K562 (cell line): ENCODE results near the gene PSD2. TPM values are rescaled to one million over a fixed set of nuclear protein-coding genes. Genes with fewer than 3 reads are reported as not detected.

ENCODE experiments used
- ATAC-seq: fragments of 200-7000 bp; cut with Tn5 transposase; 3 replicates; pipeline ENCODE4 v1.9.1; 2020; ENCODE audit warnings: moderate library complexity
- BruUV-seq: library from RNA; stranded (reverse); fragments of 400-500 nt; replicated peaks from 2 replicates; lab custom pipeline; 2021; lab: Mats Ljungman, UMichigan
- CTCF ChIA-PET: fragments of 300-600 bp; formaldehyde crosslinking; extraction: SDS; loops from one replicate; lab custom pipeline; 2021; ENCODE audit warnings: low intra/inter-chr PET ratio; lab: Yijun Ruan, JAX
- POLR2A ChIA-PET: fragments of 300-600, 350-650 bp; sonication (Branson Sonifier 250); formaldehyde crosslinking; extraction: SDS; loops from one replicate; lab custom pipeline; 2021; ENCODE audit warnings: antibody characterized with exemption, inconsistent platforms; lab: Yijun Ruan, JAX
- DNase-seq, 4 experiments: peaks; one replicate each; pipeline versions ENCODE4 v3.0.0 to v3.0.0-alpha.2; 2011 to 2018; ENCODE audit warnings: low spot score in 3 of 4, mixed read lengths in 3 of 4; ENCODE audit errors: extremely low read depth in 1 of 4
- FAIRE-seq: peaks from 2 replicates; lab custom pipeline; 2011; peaks lifted over from hg19 to GRCh38; lab: Jason Lieb, UNC
- H2AFZ ChIP-seq: 2 replicates; pipeline ENCODE4 v1.6.0; 2011; ENCODE audit warnings: low read depth, low read length, control low read depth, inconsistent platforms
- H3K27ac ChIP-seq: fragments of 200-600 bp; 3 replicates; pipeline ENCODE4 v1.8.0; 2011; ENCODE audit warnings: low read depth, mild to moderate bottlenecking, control low read depth, inconsistent platforms, low read length, moderate library complexity, mixed read lengths; ENCODE audit errors: extremely low read depth
- H3K27me3 ChIP-seq, 2 experiments: fragments of 300-600 bp in 1 of 2; 2 replicates in 1 of 2; 3 replicates in 1 of 2; pipeline versions ENCODE4 v1.6.0 to v1.8.0; 2011; ENCODE audit warnings: inconsistent platforms in 2 of 2, low read length in 2 of 2, mild to moderate bottlenecking in 1 of 2, mixed read lengths in 1 of 2, moderate library complexity in 1 of 2; ENCODE audit not compliant: control insufficient read depth in 2 of 2, insufficient read depth in 2 of 2
- H3K36me3 ChIP-seq: fragments of 300-600 bp; 3 replicates; pipeline ENCODE4 v1.8.0; 2011; ENCODE audit warnings: mild to moderate bottlenecking, low read length, inconsistent platforms; ENCODE audit not compliant: control insufficient read depth, insufficient read depth
- H3K4me1 ChIP-seq, 2 experiments: fragments of 200-600 bp in 1 of 2; replicated peaks in 1 of 2; 2 replicates in 1 of 2; 3 replicates in 1 of 2; pipeline versions ENCODE4 v1.5.1 to v1.8.0; 2011; ENCODE audit warnings: inconsistent platforms in 2 of 2, low read length in 2 of 2, mild to moderate bottlenecking in 1 of 2, mixed read lengths in 1 of 2, moderate library complexity in 1 of 2; ENCODE audit not compliant: control insufficient read depth in 2 of 2, insufficient read depth in 2 of 2
- H3K4me2 ChIP-seq: 2 replicates; pipeline ENCODE4 v1.6.1; 2011; ENCODE audit warnings: low read length, control low read depth, inconsistent platforms, mixed read lengths; ENCODE audit not compliant: insufficient read depth
- H3K4me3 ChIP-seq: fragments of 200-600 bp; sonication (generic), shearing (Covaris generic); 2 replicates; pipeline ENCODE4 v1.5.1; 2016; ENCODE audit warnings: control low read depth, inconsistent platforms
- H3K79me2 ChIP-seq: fragments of 200-600 bp; 3 replicates; pipeline ENCODE4 v1.8.0; 2011; ENCODE audit warnings: low read length, inconsistent platforms; ENCODE audit not compliant: control insufficient read depth, insufficient read depth
- H3K9ac ChIP-seq, 2 experiments: 2 replicates each; pipeline versions ENCODE4 v1.6.0 to v1.6.1; 2011; ENCODE audit warnings: low read depth in 2 of 2, low read length in 2 of 2, control low read depth in 1 of 2, inconsistent platforms in 1 of 2, mild to moderate bottlenecking in 1 of 2, mixed read lengths in 1 of 2; ENCODE audit not compliant: insufficient read depth in 1 of 2
- H3K9me1 ChIP-seq: one replicate; pipeline ENCODE4 v1.6.0; 2011; ENCODE audit warnings: inconsistent platforms, mild to moderate bottlenecking, low read length, moderate library complexity; ENCODE audit not compliant: control insufficient read depth, insufficient read depth
- H3K9me3 ChIP-seq: replicated peaks from 2 replicates; pipeline ENCODE4 v1.5.1; 2011; ENCODE audit warnings: low read depth, low read length, inconsistent platforms; ENCODE audit not compliant: control insufficient read depth, insufficient read depth
- H4K20me1 ChIP-seq: replicated peaks from 2 replicates; pipeline ENCODE4 v1.6.1; 2011; ENCODE audit warnings: low read length, inconsistent platforms, mixed read lengths; ENCODE audit not compliant: control insufficient read depth, insufficient read depth
- E2F5 ChIP-seq: sonication (generic); formaldehyde crosslinking; IDR thresholded peaks from 2 replicates; pipeline ENCODE4 v1.8.0; 2022; ENCODE audit warnings: mild to moderate bottlenecking, missing genetic modification reagents
- ESRRA ChIP-seq: fragments of 450-650 bp; IDR thresholded peaks from 2 replicates; pipeline ENCODE4 v1.6.1; 2014; ENCODE audit warnings: low read depth, mild to moderate bottlenecking, moderate library complexity, borderline replicate concordance
- ETS1 ChIP-seq: conservative IDR thresholded peaks from 2 replicates; pipeline ENCODE4 v1.6.1; 2011; ENCODE audit warnings: low read depth, mild to moderate bottlenecking, low read length; ENCODE audit not compliant: control insufficient read depth
- ETV6 ChIP-seq, 3 experiments: fragments of 150-350 bp in 1 of 3; sonication (generic) in 1 of 3; formaldehyde crosslinking in 1 of 3; IDR thresholded peaks; 2 replicates each; pipeline versions ENCODE4 v1.6.1 to v1.8.0; 2014 to 2022; ENCODE audit warnings: borderline replicate concordance in 2 of 3, low read depth in 2 of 3, antibody characterized with exemption in 1 of 3, low read length in 1 of 3, mild to moderate bottlenecking in 1 of 3, missing genetic modification reagents in 1 of 3
- KAT2B ChIP-seq: IDR thresholded peaks from one replicate; pipeline ENCODE4 v1.6.1; 2012; ENCODE audit warnings: low read depth, mild to moderate bottlenecking, control low read depth, inconsistent platforms, low read length, moderate library complexity
- L3MBTL2 ChIP-seq: fragments of 450-650 bp; IDR thresholded peaks from 2 replicates; pipeline ENCODE4 v1.6.1; 2016; ENCODE audit warnings: mild to moderate bottlenecking, moderate library complexity
- MBD1 ChIP-seq: fragments of 250-450 bp; sonication (Bioruptor Pico); IDR thresholded peaks from 2 replicates; pipeline ENCODE4 v1.8.0; 2022; ENCODE audit warnings: inconsistent platforms
- NCOA1 ChIP-seq: fragments of 450-650 bp; IDR thresholded peaks from 2 replicates; pipeline ENCODE4 v1.6.1; 2016; ENCODE audit warnings: low read depth
- RAD51 ChIP-seq: fragments of 450-650 bp; IDR thresholded peaks from 2 replicates; pipeline ENCODE4 v1.7.1; 2016; ENCODE audit warnings: low read depth, mild to moderate bottlenecking, borderline replicate concordance
- RBM39 ChIP-seq: fragments of 200-400 bp; formaldehyde crosslinking; optimal IDR thresholded peaks from 2 replicates; pipeline ENCODE3; 2018; ENCODE audit warnings: low read depth, low read length
- SAP30 ChIP-seq: fragments of 200-600 bp; sonication (generic); IDR thresholded peaks from 2 replicates; pipeline ENCODE4 v1.6.1; 2012; ENCODE audit warnings: borderline replicate concordance, low read depth, mild to moderate bottlenecking, moderate library complexity, low read length, control low read depth, inconsistent platforms; ENCODE audit not compliant: insufficient read depth, poor library complexity, severe bottlenecking
- SMAD2 ChIP-seq: fragments of 150-350 bp; IDR thresholded peaks from 2 replicates; pipeline ENCODE4 v1.6.1; 2014; ENCODE audit warnings: low read depth, mild to moderate bottlenecking, low read length
- TAF7 ChIP-seq: fragments of 450-650 bp; IDR thresholded peaks from 2 replicates; pipeline ENCODE4 v1.6.1; 2016; ENCODE audit warnings: missing genetic modification characterization, missing compliant biosample characterization
- TCF7L2 ChIP-seq: fragments of 150-350 bp; IDR thresholded peaks from 2 replicates; pipeline ENCODE4 v1.6.1; 2016; ENCODE audit warnings: low read depth, mild to moderate bottlenecking, low read length, moderate library complexity
- ZBTB17 ChIP-seq: fragments of 450-650 bp; formaldehyde crosslinking; IDR thresholded peaks from 2 replicates; pipeline ENCODE4 v1.4.0; 2020; ENCODE audit warnings: mild to moderate bottlenecking
- ZFP30 ChIP-seq: fragments of 250-450 bp; sonication (Bioruptor Pico); IDR thresholded peaks from 2 replicates; pipeline ENCODE4 v1.8.0; 2022; ENCODE audit warnings: moderate library complexity, mild to moderate bottlenecking, inconsistent platforms, borderline replicate concordance
- ZNF639 ChIP-seq, 2 experiments: fragments of 200-800 bp in 1 of 2; sonication (Bioruptor generic) in 1 of 2; sonication (generic) in 1 of 2; formaldehyde crosslinking in 1 of 2; IDR thresholded peaks in 1 of 2; conservative IDR thresholded peaks in 1 of 2; 2 replicates each; pipeline versions ENCODE4 v1.5.0 to v1.6.1; 2016 to 2020; ENCODE audit warnings: missing compliant biosample characterization in 1 of 2, missing genetic modification characterization in 1 of 2, missing genetic modification reagents in 1 of 2
- ZNF696 ChIP-seq: fragments of 250-450 bp; sonication (Bioruptor Pico); conservative IDR thresholded peaks from 2 replicates; pipeline ENCODE4 v1.4.0; 2020; ENCODE audit warnings: mild to moderate bottlenecking, moderate library complexity
- WGBS: fragments of 100-300 bp; shearing (Covaris generic); methylation state at CpG from one replicate; pipeline ENCODE4 v1.1.6; 2016; ENCODE audit warnings: low coverage, mixed read lengths; ENCODE audit not compliant: insufficient coverage; ENCODE audit errors: missing lambda C conversion rate; 5-methylcytosine and 5-hydroxymethylcytosine counted together
- in situ Hi-C: fragments of 300-500 bp; cut with MboI; formaldehyde crosslinking; loops from 4 replicates; pipeline ENCODE4 v1.15.0; 2018; ENCODE audit warnings: inconsistent platforms, mixed read lengths
- intact Hi-C: fragments of 100-400 bp; cut with micrococcal nuclease; formaldehyde crosslinking; loops from 2 replicates; pipeline ENCODE4 v1.14.2; 2022
- polyA plus RNA-seq, 8 experiments: library from polyadenylated mRNA; depleted of rRNA in 4 of 8; stranded (reverse) in 5 of 8; unstranded in 3 of 8; fragments of >200 nt; fragmentation: Nextera tagmentation in 2 of 8; fragmentation: Illumina TruSeq in 1 of 8; extraction: Ambion mirVana in 2 of 8; extraction: Trizol in 1 of 8; gene quantifications; 2 replicates each; pipeline versions ENCODE4 v1.2.1 to v1.2.3, GENCODE V29; 2011 to 2014; ENCODE audit warnings: inconsistent platforms in 1 of 8, missing spikeins in 1 of 8
- total RNA-seq, 7 experiments: library from RNA; depleted of rRNA in 6 of 7; stranded (reverse); fragments of >200 nt in 6 of 7; fragmentation: Illumina TruSeq in 2 of 7; extraction: Trizol in 2 of 7; gene quantifications; 2 replicates each; pipeline versions ENCODE4 v1.2.1 to v1.2.3, GENCODE V29; 2011 to 2021; ENCODE audit warnings: low replicate concordance in 1 of 7

PSD2 gene
- total and polyA plus RNA-seq, 9 of the 15 experiments (the other 6 are each of a cell fraction or from before 2014, with no cell fraction given) = 0.01 to 0.09 (median 0.04) TPM; not detected in 4

GRCh38 chr5:139820130-139820529 lies 24.5 kb downstream of the PSD2 start:
- FAIRE-seq = no peak
- no peak overlapping the region for H2AFZ ChIP-seq
- intact Hi-C loops = no loop called here
- peaks cover 33 to 83% of the 10 kb centered on the region in 2 experiments for H3K27me3 ChIP-seq
- in situ Hi-C loops = no loop called here
- no peak for ATAC-seq
- POLR2A ChIA-PET = no interaction called here
- H3K4me2 ChIP-seq = no peak overlapping the region
- CTCF ChIA-PET = no interaction called here
- no peak overlapping the region for H3K9ac ChIP-seq
- H3K36me3 ChIP-seq = no peaks in the 10 kb centered on the region
- H3K9me1 ChIP-seq = no peaks in the 10 kb centered on the region
- DNase-seq = no peak
- no peak overlapping the region for H3K4me3 ChIP-seq
- H3K27ac ChIP-seq = no peak overlapping the region
- no peaks in the 10 kb centered on the region for H3K4me1 ChIP-seq
- H3K79me2 ChIP-seq = no peaks in the 10 kb centered on the region
- WGBS = 2% methylated on average over 6 of the region's 7 CpGs
- no peaks in the 10 kb centered on the region for H3K9me3 ChIP-seq
- H4K20me1 ChIP-seq = no peaks in the 10 kb centered on the region
- BruUV-seq = no TSS peak
- no peak for TF ChIP-seq ETS1
- TF ChIP-seq ETV6 (IDR thresholded peaks at IDR 0.05; ENCODE audit: borderline replicate concordance in 1 of 2, low read depth in 2 of 2, low read length in 1 of 2) = no peak
- no peak for TF ChIP-seq ETV6 (CRISPR knock-in tag; IDR thresholded peaks at IDR 0.05; ENCODE audit: borderline replicate concordance)
- no peak for TF ChIP-seq NCOA1
- no peak for TF ChIP-seq E2F5
- TF ChIP-seq ZBTB17 = no peak
- TF ChIP-seq SAP30 = no peak
- no peak for TF ChIP-seq TCF7L2
- TF ChIP-seq L3MBTL2 = no peak
- no peak for TF ChIP-seq KAT2B
- no peak for TF ChIP-seq ZFP30 (CRISPR knock-in tag)
- TF ChIP-seq RBM39 = no peak
- TF ChIP-seq RAD51 = no peak
- no peak for TF ChIP-seq TAF7 (tag)
- no peak for TF ChIP-seq ESRRA
- TF ChIP-seq ZNF639 (CRISPR knock-in tag; conservative IDR thresholded peaks at IDR 0.05 in 1 of 2, IDR thresholded peaks at IDR 0.05 in 1 of 2) = no peak
- no peak for TF ChIP-seq ZNF696 (CRISPR knock-in tag)
- no peak for TF ChIP-seq SMAD2
- no peak for TF ChIP-seq MBD1 (CRISPR knock-in tag)
